RWPE2 (cell line): ENCODE measurements around the gene LMX1B.

ENCODE experiments used
- ATAC-seq: fragments of 200-7000 bp; cut with Tn5 transposase; 3 replicates; pipeline ENCODE4 v1.9.1; 2021; ENCODE audit warnings: low read depth
- DNase-seq: peaks from one replicate; pipeline ENCODE4 v3.0.0-alpha.2; 2020; ENCODE audit warnings: low spot score
- H3K27ac ChIP-seq: fragments of 450-650 bp; 2 replicates; pipeline ENCODE4 v1.5.1; 2017; ENCODE audit warnings: mild to moderate bottlenecking; ENCODE audit not compliant: poor library complexity, severe bottlenecking
- H3K27me3 ChIP-seq: fragments of 250-450 bp; sonication (Bioruptor Pico); 2 replicates; pipeline ENCODE4 v1.5.1; 2021; ENCODE audit warnings: mild to moderate bottlenecking, moderate library complexity; ENCODE audit not compliant: insufficient read depth, poor library complexity, severe bottlenecking
- H3K36me3 ChIP-seq: fragments of 250-450 bp; sonication (Bioruptor Pico); 2 replicates; pipeline ENCODE4 v1.5.1; 2020; ENCODE audit warnings: low read depth, mild to moderate bottlenecking, moderate library complexity
- H3K4me1 ChIP-seq: fragments of 250-450 bp; sonication (Bioruptor Pico); 2 replicates; pipeline ENCODE4 v1.5.1; 2021; ENCODE audit warnings: mild to moderate bottlenecking, moderate library complexity; ENCODE audit not compliant: insufficient read depth, poor library complexity, severe bottlenecking
- H3K4me3 ChIP-seq: fragments of 250-450 bp; sonication (Bioruptor Pico); 2 replicates; pipeline ENCODE4 v1.5.1; 2021; ENCODE audit warnings: mild to moderate bottlenecking, moderate library complexity; ENCODE audit not compliant: severe bottlenecking
- H3K9me3 ChIP-seq: fragments of 250-450 bp; sonication (Bioruptor Pico); 2 replicates; pipeline ENCODE4 v1.5.1; 2021; ENCODE audit warnings: mild to moderate bottlenecking, moderate library complexity; ENCODE audit not compliant: severe bottlenecking
- TF ChIP-seq, protein P1 (sequence below): fragments of 450-650 bp; IDR thresholded peaks from one replicate; pipeline ENCODE4 v1.5.1; 2017; ENCODE audit warnings: mild to moderate bottlenecking, moderate library complexity; ENCODE audit not compliant: poor library complexity, severe bottlenecking

LMX1B gene

DNA sequence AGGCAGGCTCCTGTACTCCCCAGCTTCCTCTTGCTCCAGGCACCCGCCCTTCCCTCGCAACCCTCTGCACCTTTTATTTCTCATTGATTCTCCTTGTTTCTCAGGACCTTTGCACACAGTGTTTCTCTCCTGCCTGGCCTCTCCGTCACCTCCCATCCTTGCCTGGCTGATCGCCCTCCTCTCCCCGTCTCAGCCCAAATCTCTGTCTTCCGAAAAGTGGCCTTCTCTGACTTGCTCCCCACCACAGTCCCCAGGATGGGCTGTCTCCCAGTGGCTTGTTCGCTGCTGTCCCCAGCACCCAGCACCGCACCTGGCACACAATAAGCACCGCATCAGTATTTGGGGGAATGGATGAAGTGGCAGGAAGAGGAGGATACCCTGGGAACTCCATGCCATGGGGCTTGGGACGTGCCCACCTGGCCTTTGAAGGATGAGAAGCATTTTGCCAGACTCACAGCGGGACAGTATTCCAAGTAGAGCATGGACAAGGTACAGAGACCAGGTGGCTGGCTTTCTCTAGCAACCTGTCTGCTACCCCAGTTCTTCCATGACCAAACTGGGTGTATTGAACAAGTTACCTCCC is 62.5 kb downstream of the LMX1B start:
- Histone ChIP-seq H3K9me3 (no peaks in the 10 kb centered on the region), H3K36me3 (no peaks in the 10 kb centered on the region), H3K4me3 (no peak overlapping the region), H3K27ac (no peak overlapping the region), H3K4me1 (peaks cover 3% of the 10 kb centered on the region), H3K27me3 (no peaks in the 10 kb centered on the region)
- ATAC-seq (no peak), DNase-seq (no peak)
- TF ChIP-seq, protein P1, sequence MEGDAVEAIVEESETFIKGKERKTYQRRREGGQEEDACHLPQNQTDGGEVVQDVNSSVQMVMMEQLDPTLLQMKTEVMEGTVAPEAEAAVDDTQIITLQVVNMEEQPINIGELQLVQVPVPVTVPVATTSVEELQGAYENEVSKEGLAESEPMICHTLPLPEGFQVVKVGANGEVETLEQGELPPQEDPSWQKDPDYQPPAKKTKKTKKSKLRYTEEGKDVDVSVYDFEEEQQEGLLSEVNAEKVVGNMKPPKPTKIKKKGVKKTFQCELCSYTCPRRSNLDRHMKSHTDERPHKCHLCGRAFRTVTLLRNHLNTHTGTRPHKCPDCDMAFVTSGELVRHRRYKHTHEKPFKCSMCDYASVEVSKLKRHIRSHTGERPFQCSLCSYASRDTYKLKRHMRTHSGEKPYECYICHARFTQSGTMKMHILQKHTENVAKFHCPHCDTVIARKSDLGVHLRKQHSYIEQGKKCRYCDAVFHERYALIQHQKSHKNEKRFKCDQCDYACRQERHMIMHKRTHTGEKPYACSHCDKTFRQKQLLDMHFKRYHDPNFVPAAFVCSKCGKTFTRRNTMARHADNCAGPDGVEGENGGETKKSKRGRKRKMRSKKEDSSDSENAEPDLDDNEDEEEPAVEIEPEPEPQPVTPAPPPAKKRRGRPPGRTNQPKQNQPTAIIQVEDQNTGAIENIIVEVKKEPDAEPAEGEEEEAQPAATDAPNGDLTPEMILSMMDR, result no peak

DNA sequence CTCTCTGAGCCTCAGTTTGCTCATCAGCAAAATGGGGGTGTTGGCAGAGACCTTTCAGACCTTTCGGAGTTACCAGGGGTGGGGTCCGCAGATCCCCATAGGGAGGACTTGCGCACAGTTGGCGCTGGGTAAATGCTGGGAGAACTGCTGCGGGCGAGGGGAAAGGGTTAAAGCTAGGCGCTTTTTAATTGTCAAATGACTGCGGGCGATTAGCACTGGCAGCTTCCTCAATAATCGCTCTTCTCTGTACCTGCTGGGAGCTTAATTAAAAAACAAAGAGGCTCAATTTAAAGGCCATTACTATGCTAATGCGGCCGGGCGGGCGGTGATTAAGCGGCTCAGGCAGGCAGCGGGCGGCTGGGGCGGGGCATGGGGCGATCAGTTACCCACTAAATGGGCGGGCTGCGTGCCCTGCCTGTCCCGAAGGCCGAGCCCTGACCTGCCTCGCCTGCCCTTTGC is 63.0 kb downstream of the LMX1B start:
- DNase-seq (no peak), ATAC-seq (peak; percentile 52; the same call in 1 of the 3 replicates)
- Histone ChIP-seq H3K9me3 (no peaks in the 10 kb centered on the region), H3K27me3 (no peaks in the 10 kb centered on the region), H3K27ac (no peak overlapping the region), H3K4me1 (peaks cover 3% of the 10 kb centered on the region), H3K36me3 (no peaks in the 10 kb centered on the region), H3K4me3 (no peak overlapping the region)
- TF ChIP-seq, protein P1, result no peak

DNA sequence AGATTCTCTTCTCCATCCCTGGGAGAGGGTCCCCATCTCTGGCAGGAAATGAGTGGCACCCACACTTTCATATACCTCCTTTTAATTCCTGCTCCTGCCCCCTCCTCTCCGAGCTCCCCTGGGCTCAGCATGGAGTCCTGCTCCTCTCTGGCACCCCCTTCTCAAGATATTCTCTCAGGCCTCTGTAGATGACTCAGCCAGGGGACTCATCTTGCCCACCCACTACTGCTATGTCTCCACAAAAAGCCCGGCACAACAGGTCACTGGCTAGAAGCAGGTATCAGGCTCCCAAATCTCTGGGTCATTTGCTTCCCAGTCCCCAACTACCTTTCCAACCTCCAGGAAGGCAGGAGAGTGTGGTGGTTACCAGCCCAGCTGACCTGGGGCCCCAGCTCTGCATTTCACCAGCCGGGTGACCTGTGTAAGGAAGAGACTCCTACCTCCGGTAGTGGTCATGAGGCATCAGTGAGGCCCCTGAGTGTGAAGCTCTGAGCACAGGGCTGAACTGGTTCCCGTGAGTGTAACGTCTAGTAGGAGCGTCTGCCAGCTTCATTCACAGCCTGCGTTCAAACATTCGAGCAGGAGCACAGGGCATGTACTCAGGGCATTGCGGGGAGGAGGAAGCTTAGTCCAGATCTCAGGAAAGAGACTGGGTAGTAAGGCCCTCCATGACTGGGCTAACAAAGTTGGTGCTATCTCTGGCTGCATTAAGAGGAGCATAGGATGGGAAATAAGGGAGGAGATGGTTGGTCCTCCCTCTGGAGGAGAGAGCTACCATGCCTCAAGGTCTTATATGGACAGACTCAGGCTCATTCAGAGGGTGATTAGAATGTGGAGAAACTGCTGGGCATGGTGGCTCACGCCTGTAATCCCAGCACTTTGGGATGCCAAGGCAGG is 63.7 kb downstream of the LMX1B start:
- H3K36me3 ChIP-seq, result no peaks in the 10 kb centered on the region
- H3K27me3 ChIP-seq, result peaks cover 1% of the 10 kb centered on the region
- DNase-seq (no peak), ATAC-seq (no peak)
- H3K27ac ChIP-seq, result no peak overlapping the region
- H3K4me3 ChIP-seq, result no peak overlapping the region
- no peaks in the 10 kb centered on the region for H3K9me3 ChIP-seq
- TF ChIP-seq, protein P1, result no peak
- H3K4me1 ChIP-seq, result peaks cover 3% of the 10 kb centered on the region

DNA sequence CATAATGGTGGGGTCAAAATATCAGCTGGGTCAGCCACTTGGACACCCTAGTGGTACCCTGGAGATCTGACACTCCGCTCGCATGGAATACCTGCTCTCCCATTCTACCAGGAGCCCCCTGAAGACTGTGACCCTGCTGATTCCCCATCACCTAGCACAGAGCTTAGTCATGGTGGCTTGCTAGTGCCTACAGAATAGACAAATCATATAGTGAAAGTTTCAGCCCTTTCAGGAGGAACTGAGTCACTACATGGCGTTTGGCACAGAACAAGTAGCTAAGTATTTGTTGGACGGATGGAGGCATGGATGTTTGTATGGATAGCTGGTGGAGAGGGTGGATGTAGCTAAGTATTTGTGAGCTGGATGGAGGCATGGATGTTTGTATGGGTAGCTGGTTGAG is 65.3 kb downstream of the LMX1B start:
- Histone ChIP-seq H3K36me3 (no peaks in the 10 kb centered on the region), H3K27me3 (peaks cover 3% of the 10 kb centered on the region), H3K9me3 (no peaks in the 10 kb centered on the region), H3K4me1 (peaks cover 10% of the 10 kb centered on the region), H3K27ac (no peak overlapping the region), H3K4me3 (no peak overlapping the region)
- no peak for DNase-seq
- ATAC-seq, result no peak
- TF ChIP-seq, protein P1, result no peak

DNA sequence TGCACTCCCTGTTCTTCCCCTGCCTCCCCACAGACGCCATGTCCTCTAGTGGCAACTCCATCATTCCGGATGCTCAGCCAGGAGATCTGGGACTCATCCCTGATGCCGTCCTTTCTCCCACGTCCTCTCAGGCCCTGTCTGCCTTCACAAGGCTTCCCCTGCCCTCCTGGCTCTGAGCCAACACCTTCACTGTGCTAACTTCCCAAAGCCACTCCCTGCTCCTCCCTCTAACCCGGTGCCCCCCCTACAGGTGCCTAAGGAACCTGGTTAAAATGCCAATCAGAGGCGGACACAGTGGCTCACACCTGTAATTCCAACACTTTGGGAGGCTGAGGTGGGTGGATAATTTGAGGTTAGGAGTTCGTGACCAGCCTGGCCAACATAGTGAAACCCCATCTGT is 67.6 kb downstream of the LMX1B start:
- no peak for ATAC-seq
- Histone ChIP-seq H3K27me3 (peaks cover 3% of the 10 kb centered on the region), H3K27ac (no peak overlapping the region), H3K9me3 (no peaks in the 10 kb centered on the region), H3K4me3 (no peak overlapping the region), H3K36me3 (no peaks in the 10 kb centered on the region), H3K4me1 (peaks cover 15% of the 10 kb centered on the region)
- TF ChIP-seq, protein P1, result no peak
- no peak for DNase-seq
